Measurements from ENCODE around the gene UNC45A.

GRCh38 chr15:90918034-90918788, 16.9 kb upstream of the UNC45A start:
- TF ChIP-seq, protein P1, sequence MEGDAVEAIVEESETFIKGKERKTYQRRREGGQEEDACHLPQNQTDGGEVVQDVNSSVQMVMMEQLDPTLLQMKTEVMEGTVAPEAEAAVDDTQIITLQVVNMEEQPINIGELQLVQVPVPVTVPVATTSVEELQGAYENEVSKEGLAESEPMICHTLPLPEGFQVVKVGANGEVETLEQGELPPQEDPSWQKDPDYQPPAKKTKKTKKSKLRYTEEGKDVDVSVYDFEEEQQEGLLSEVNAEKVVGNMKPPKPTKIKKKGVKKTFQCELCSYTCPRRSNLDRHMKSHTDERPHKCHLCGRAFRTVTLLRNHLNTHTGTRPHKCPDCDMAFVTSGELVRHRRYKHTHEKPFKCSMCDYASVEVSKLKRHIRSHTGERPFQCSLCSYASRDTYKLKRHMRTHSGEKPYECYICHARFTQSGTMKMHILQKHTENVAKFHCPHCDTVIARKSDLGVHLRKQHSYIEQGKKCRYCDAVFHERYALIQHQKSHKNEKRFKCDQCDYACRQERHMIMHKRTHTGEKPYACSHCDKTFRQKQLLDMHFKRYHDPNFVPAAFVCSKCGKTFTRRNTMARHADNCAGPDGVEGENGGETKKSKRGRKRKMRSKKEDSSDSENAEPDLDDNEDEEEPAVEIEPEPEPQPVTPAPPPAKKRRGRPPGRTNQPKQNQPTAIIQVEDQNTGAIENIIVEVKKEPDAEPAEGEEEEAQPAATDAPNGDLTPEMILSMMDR (IDR thresholded peaks at IDR 0.05; ENCODE audit: poor library complexity) = no peak
- TF ChIP-seq EZH2 (IDR thresholded peaks at IDR 0.05; ENCODE audit: borderline replicate concordance) = no peak
